H9 (cell line): Measurements from ENCODE around the gene BCL2L2. TPM values are rescaled to one million over a fixed set of nuclear protein-coding genes. Genes with fewer than 3 reads are reported as not detected.
A peak's percentile ranks its signal among the peaks of the same experiment; 100 is the strongest.

Experiments used
- DNase-seq: peaks from one replicate; pipeline ENCODE4 v3.0.0-alpha.2; 2017
- H2AFZ ChIP-seq: one replicate; pipeline ENCODE4 v1.6.1; 2013; ENCODE audit warnings: mild to moderate bottlenecking, low read length, control low read depth, moderate library complexity
- H2AK5ac ChIP-seq: 2 replicates; pipeline ENCODE4 v1.6.1; 2013; ENCODE audit warnings: low read length, control low read depth, mixed read lengths; ENCODE audit not compliant: insufficient read length
- H2BK120ac ChIP-seq: one replicate; pipeline ENCODE4 v1.6.1; 2013; ENCODE audit warnings: low read depth, mild to moderate bottlenecking, low read length, control low read depth, inconsistent platforms; ENCODE audit not compliant: poor library complexity, severe bottlenecking
- H2BK12ac ChIP-seq: 2 replicates; pipeline ENCODE4 v1.6.1; 2013; ENCODE audit warnings: low read length, control low read depth, mixed read lengths, low read depth; ENCODE audit not compliant: insufficient read length
- H2BK15ac ChIP-seq: 2 replicates; pipeline ENCODE4 v1.6.1; 2013; ENCODE audit warnings: low read depth, low read length, control low read depth
- H2BK20ac ChIP-seq: one replicate; pipeline ENCODE4 v1.6.1; 2013; ENCODE audit warnings: low read depth, mild to moderate bottlenecking, low read length, control low read depth, inconsistent platforms; ENCODE audit not compliant: poor library complexity, severe bottlenecking
- H2BK5ac ChIP-seq: 2 replicates; pipeline ENCODE4 v1.6.1; 2013; ENCODE audit warnings: low read length, control low read depth, mixed read lengths; ENCODE audit not compliant: insufficient read length
- H3K14ac ChIP-seq: 2 replicates; pipeline ENCODE4 v1.6.1; 2013; ENCODE audit warnings: low read length, control low read depth; ENCODE audit not compliant: insufficient read depth
- H3K18ac ChIP-seq: 2 replicates; pipeline ENCODE4 v1.6.1; 2013; ENCODE audit warnings: low read depth, mild to moderate bottlenecking, mixed read lengths, low read length, control low read depth; ENCODE audit not compliant: insufficient read length
- H3K23ac ChIP-seq: 2 replicates; pipeline ENCODE4 v1.6.1; 2013; ENCODE audit warnings: low read length, control low read depth, mixed read lengths, low read depth; ENCODE audit not compliant: insufficient read length
- H3K23me2 ChIP-seq: 2 replicates; pipeline ENCODE4 v1.6.1; 2013; ENCODE audit warnings: low read depth, mild to moderate bottlenecking, mixed read lengths, low read length, control low read depth; ENCODE audit not compliant: insufficient read length, poor library complexity, severe bottlenecking
- H3K27ac ChIP-seq: 2 replicates; pipeline ENCODE4 v1.5.1; 2013; ENCODE audit warnings: low read length, control low read depth, mixed read lengths, low read depth; ENCODE audit not compliant: insufficient read length
- H3K27me3 ChIP-seq: 2 replicates; pipeline ENCODE4 v1.6.1; 2013; ENCODE audit warnings: low read length, control low read depth, inconsistent platforms; ENCODE audit not compliant: insufficient read depth
- H3K4ac ChIP-seq: 2 replicates; pipeline ENCODE4 v1.6.1; 2013; ENCODE audit warnings: low read depth, mild to moderate bottlenecking, control low read depth, inconsistent platforms, low read length, moderate library complexity
- H3K4me1 ChIP-seq: 2 replicates; pipeline ENCODE4 v1.6.1; 2013; ENCODE audit warnings: low read length, control low read depth, inconsistent platforms; ENCODE audit not compliant: insufficient read depth
- H3K4me2 ChIP-seq: 2 replicates; pipeline ENCODE4 v1.6.1; 2013; ENCODE audit warnings: low read length, control low read depth, mixed read lengths; ENCODE audit not compliant: insufficient read length, insufficient read depth
- H3K56ac ChIP-seq: 2 replicates; pipeline ENCODE4 v1.6.1; 2013; ENCODE audit warnings: low read depth, mild to moderate bottlenecking, mixed read lengths, low read length, control low read depth; ENCODE audit not compliant: insufficient read length
- H3K79me1 ChIP-seq: 2 replicates; pipeline ENCODE4 v1.6.1; 2013; ENCODE audit warnings: low read depth, mild to moderate bottlenecking, moderate library complexity, low read length, control low read depth, inconsistent platforms; ENCODE audit not compliant: insufficient read depth, poor library complexity, severe bottlenecking
- H3K79me2 ChIP-seq: 2 replicates; pipeline ENCODE4 v1.6.1; 2013; ENCODE audit warnings: low read length, control low read depth, inconsistent platforms; ENCODE audit not compliant: insufficient read depth
- H3K9ac ChIP-seq: 2 replicates; pipeline ENCODE4 v1.6.1; 2013; ENCODE audit warnings: low read length, control low read depth, mixed read lengths; ENCODE audit not compliant: insufficient read length; ENCODE audit errors: extremely low read depth
- H3K9me3 ChIP-seq: one replicate; pipeline ENCODE4 v1.6.1; 2013; ENCODE audit warnings: low read depth, low read length, inconsistent platforms; ENCODE audit not compliant: control insufficient read depth
- H3T11ph ChIP-seq: one replicate; pipeline ENCODE4 v1.6.1; 2013; ENCODE audit warnings: mild to moderate bottlenecking, low read length, control low read depth, inconsistent platforms
- H4K20me1 ChIP-seq: one replicate; pipeline ENCODE4 v1.6.1; 2013; ENCODE audit not compliant: control insufficient read depth, insufficient read length, insufficient read depth
- H4K5ac ChIP-seq: 2 replicates; pipeline ENCODE4 v1.6.1; 2013; ENCODE audit warnings: low read depth, mild to moderate bottlenecking, mixed read lengths, low read length, control low read depth; ENCODE audit not compliant: insufficient read length
- H4K8ac ChIP-seq: replicated peaks from 2 replicates; pipeline ENCODE4 v1.6.1; 2013; ENCODE audit warnings: low read length, control low read depth, mixed read lengths, low read depth; ENCODE audit not compliant: insufficient read length
- H4K91ac ChIP-seq: 2 replicates; pipeline ENCODE4 v1.6.1; 2013; ENCODE audit warnings: low read depth, mild to moderate bottlenecking, moderate library complexity, mixed read lengths, low read length, control low read depth; ENCODE audit not compliant: insufficient read length
- H3K27ac Mint-ChIP-seq, 3 experiments: 2 replicates in 2 of 3; 3 replicates in 1 of 3; pipeline ENCODE4 v1.8.0; 2020 to 2021; ENCODE audit warnings: mixed read lengths in 3 of 3, mild to moderate bottlenecking in 1 of 3, moderate library complexity in 1 of 3
- H3K27me3 Mint-ChIP-seq: 2 replicates; pipeline ENCODE4 v1.8.0; 2021; ENCODE audit warnings: low read depth, mild to moderate bottlenecking, moderate library complexity, mixed read lengths
- H3K36me3 Mint-ChIP-seq, 3 experiments: 2 replicates in 2 of 3; 3 replicates in 1 of 3; pipeline ENCODE4 v1.8.0; 2020 to 2021; ENCODE audit warnings: low read depth in 3 of 3, mixed read lengths in 3 of 3; ENCODE audit not compliant: insufficient read depth in 1 of 3
- H3K4me1 Mint-ChIP-seq, 2 experiments: 2 replicates each; pipeline ENCODE4 v1.8.0; 2020; ENCODE audit warnings: mixed read lengths in 2 of 2
- H3K4me3 Mint-ChIP-seq, 2 experiments: 2 replicates in 1 of 2; 3 replicates in 1 of 2; pipeline ENCODE4 v1.8.0; 2020 to 2021; ENCODE audit warnings: mild to moderate bottlenecking in 2 of 2, mixed read lengths in 2 of 2, moderate library complexity in 1 of 2
- H3K9me3 Mint-ChIP-seq, 2 experiments: 2 replicates in 1 of 2; 3 replicates in 1 of 2; pipeline ENCODE4 v1.8.0; 2020; ENCODE audit warnings: mild to moderate bottlenecking in 2 of 2, mixed read lengths in 2 of 2, moderate library complexity in 1 of 2
- CTCF ChIP-seq: fragments of 200-600 bp; sonication (generic); conservative IDR thresholded peaks from 3 replicates; pipeline ENCODE4 v1.8.0; 2021; ENCODE audit warnings: antibody characterized with exemption, mild to moderate bottlenecking
- WGBS: extraction: QIAGEN DNeasy Blood & Tissue Kit; methylation state at CpG from one replicate; pipeline ENCODE4 v1.1.7; 2013; ENCODE audit warnings: missing lambda C conversion rate, low lambda C conversion rate, mixed read lengths; ENCODE audit not compliant: insufficient read length; ENCODE audit errors: extremely low coverage; 5-methylcytosine and 5-hydroxymethylcytosine counted together
- total RNA-seq: library from RNA; stranded (reverse); gene quantifications from 2 replicates; pipeline ENCODE4 v1.2.1, GENCODE V29; 2021

The BCL2L2 gene
- total RNA-seq, 1 experiment from 2014 or later: 8.4 TPM

- no peak overlapping the region for H3K27ac Mint-ChIP-seq
- peak overlapping the region; percentile 21 for H3K9ac ChIP-seq
These were observed 6.5 kb upstream of the BCL2L2 start for GRCh38 chr14:23299986-23300686.

More at GRCh38 chr14:23299986-23300686, 6.5 kb upstream of the BCL2L2 start:
- no peaks in the 10 kb centered on the region for H3K79me1 ChIP-seq
- Mint-ChIP-seq H3K36me3 (peaks cover 0 to 10% (median 0%) of the 10 kb centered on the region in 3 experiments; a peak in 1 of 7 replicates), H3K4me1 (peaks cover 10 to 18% of the 10 kb centered on the region in 2 experiments), H3K9me3 (no peaks in the 10 kb centered on the region; a peak in 1 of 5 replicates), H3K27me3 (peaks cover 76% of the 10 kb centered on the region), H3K4me3 (peak overlapping the region; percentile 84 to 89)
- no peak overlapping the region for H2BK15ac ChIP-seq
- H3K18ac ChIP-seq: no peak overlapping the region
- no peak overlapping the region for H4K8ac ChIP-seq
- H3K9me3 ChIP-seq: no peaks in the 10 kb centered on the region
- H2AK5ac ChIP-seq: no peak overlapping the region
- H4K5ac ChIP-seq: no peak overlapping the region
- no peak overlapping the region for H3K56ac ChIP-seq
- no peak overlapping the region for H2AFZ ChIP-seq
- no peaks in the 10 kb centered on the region for H3K4me1 ChIP-seq
- no peaks in the 10 kb centered on the region for H4K20me1 ChIP-seq
- H3K27ac ChIP-seq: no peak overlapping the region
- H2BK5ac ChIP-seq: no peak overlapping the region
- no peaks in the 10 kb centered on the region for H3K79me2 ChIP-seq
- H3K4ac ChIP-seq: no peak overlapping the region
- no peak overlapping the region for H2BK12ac ChIP-seq
- H3K14ac ChIP-seq: no peak overlapping the region
- WGBS: no CpG with 5 or more reads among the region's 10 CpGs
- H3K4me2 ChIP-seq: peak overlapping the region; percentile 84
- no peak overlapping the region for H4K91ac ChIP-seq
- DNase-seq: no peak
- no peak for TF ChIP-seq CTCF
- peaks cover 25% of the 10 kb centered on the region for H3K27me3 ChIP-seq
- no peak overlapping the region for H3K23ac ChIP-seq
- peaks cover 17% of the 10 kb centered on the region for H3K23me2 ChIP-seq
- H2BK120ac ChIP-seq: no peak overlapping the region
- H2BK20ac ChIP-seq: no peak overlapping the region
- no peak overlapping the region for H3T11ph ChIP-seq
